Stimulated activated CD4-positive, alpha-beta T cell treated with anti-CD3 and anti-CD28 coated beads, Interleukin-4, amount 100 ng/mL, for 48 hours (primary cell): Measurements from ENCODE around the gene NEU4.
A peak's percentile ranks its signal among the peaks of the same experiment; 100 is the strongest.
"Not testable (repeated sequence)": the region's sequence is repeated elsewhere in the genome, so short reads cannot be mapped to it uniquely, and the experiment has no call there.

Experiments used
- DNase-seq, 2 donors: peaks; one replicate each; pipeline ENCODE4 v3.0.0-alpha.2; 2020; ENCODE audit warnings: low read depth in 2 of 2

NEU4 gene

GRCh38 chr2:241833756-241834526 is 24.9 kb downstream of the NEU4 start:
- DNase-seq, result not testable (repeated sequence)

- no peak for DNase-seq
Observed at GRCh38 chr2:241834527-241835210, 25.7 kb downstream of the NEU4 start.

DNA sequence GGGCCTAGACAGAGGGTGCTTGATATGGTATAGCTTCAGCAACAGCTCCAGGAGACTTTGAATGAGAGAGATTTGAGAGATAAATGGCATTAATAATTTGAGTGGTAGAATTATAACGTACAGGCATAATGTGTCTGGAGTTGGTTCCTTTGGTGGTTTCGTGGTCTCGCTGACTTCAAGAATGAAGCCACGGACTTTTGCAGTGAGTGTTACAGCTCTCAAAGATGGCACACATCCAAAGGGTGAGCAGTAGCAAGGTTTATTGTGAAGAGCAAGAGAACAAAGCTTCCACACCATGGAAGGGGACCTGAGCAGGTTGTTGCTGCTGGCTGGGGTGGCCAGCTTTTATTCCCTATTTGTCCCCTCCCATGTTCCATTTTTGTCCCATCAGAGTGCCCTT is 26.6 kb downstream of the NEU4 start:
- no peak for DNase-seq

GRCh38 chr2:241836292-241836691 is 27.3 kb downstream of the NEU4 start:
- no peak for DNase-seq

GRCh38 chr2:241837197-241837965 is 28.4 kb downstream of the NEU4 start:
- DNase-seq, result no peak

- no peak for DNase-seq
Observed at GRCh38 chr2:241841181-241842066, 32.4 kb downstream of the NEU4 start.

DNA sequence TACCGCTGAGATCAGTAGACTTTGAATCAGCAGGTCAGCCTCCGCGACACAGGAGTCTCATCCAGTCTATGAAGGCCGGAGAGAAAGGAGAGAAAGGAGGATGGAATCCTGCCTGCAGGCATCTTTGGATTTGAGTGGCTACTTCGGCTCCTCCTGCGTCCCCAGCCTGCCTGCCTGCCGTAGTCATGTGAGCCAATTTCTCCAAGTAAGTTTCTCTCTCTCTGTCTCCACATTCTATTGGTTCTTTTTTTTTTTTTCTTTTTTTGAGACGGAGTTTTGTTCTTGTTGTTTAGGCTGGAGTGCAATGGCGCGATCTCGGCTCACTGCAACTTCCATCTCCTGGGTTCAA is 33.0 kb downstream of the NEU4 start:
- DNase-seq, result no peak

DNA sequence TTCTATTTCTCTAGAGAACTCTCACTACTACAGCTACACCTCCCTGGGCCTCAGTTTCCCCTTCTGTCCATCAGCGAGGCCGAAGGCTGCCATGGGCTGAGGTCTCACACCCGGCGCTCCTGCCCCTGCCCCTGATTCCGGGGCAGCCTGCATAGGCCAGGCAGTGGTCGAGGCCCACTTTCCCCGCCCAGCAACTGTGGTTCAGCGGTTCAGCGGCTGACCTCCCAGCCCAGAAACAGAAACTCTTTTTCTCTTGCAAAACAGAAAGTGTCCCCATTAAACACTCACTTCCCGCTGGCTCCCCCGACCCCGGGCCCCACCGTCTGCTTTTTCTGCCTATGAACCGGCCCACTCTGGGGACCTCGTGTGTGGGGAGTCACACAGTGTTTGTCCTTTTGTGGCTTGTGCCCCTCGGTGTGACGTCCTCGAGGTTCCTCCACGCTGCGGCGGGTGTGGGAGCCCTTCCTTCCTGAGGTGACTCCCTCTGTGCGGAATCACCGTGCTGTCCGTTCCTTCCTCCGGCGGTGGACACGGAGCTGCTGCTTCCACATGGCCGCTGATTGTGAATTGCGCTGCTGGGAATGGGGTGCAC is 33.7 kb downstream of the NEU4 start:
- DNase-seq, result peak in 1 of 2 donors; percentile 27

DNA sequence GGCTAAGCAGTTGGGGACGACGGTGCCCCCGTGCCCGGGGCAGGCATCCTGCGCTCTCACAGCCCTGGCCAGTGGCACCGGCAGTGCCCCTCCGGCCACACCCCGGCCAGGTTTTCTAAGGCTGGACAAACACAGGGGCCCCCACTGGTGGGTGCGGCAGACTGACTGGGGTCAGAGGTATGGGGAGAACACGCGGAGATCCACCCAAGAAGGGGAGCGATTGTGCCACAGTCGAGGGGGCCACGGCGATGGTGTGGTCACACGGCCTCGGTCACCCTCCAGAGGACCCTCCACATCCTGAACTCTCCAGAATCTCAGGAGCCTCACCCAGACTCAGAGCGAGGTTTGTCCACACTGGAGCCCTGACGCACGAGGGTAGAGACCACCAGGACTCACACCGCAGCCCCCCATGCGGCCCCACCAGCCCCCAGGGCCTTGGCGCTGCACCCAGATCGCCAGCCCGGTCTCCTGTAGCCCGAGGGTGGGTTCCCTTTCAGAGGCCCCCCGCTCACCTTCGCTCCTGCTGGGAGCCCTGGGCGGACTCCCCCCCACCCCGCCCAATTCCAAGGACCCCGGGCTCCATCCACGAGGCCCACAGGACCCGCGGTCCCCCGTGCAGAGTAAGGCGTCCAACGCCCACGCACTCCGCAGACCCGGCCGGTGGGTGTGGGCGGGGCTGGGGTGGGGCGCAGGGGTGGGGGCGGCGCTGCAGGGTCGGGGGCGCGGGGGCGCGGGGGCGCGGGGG is 34.5 kb downstream of the NEU4 start:
- no peak for DNase-seq

GRCh38 chr2:241844066-241844728 is 35.2 kb downstream of the NEU4 start:
- peak; percentile 77 to 88 for DNase-seq

DNA sequence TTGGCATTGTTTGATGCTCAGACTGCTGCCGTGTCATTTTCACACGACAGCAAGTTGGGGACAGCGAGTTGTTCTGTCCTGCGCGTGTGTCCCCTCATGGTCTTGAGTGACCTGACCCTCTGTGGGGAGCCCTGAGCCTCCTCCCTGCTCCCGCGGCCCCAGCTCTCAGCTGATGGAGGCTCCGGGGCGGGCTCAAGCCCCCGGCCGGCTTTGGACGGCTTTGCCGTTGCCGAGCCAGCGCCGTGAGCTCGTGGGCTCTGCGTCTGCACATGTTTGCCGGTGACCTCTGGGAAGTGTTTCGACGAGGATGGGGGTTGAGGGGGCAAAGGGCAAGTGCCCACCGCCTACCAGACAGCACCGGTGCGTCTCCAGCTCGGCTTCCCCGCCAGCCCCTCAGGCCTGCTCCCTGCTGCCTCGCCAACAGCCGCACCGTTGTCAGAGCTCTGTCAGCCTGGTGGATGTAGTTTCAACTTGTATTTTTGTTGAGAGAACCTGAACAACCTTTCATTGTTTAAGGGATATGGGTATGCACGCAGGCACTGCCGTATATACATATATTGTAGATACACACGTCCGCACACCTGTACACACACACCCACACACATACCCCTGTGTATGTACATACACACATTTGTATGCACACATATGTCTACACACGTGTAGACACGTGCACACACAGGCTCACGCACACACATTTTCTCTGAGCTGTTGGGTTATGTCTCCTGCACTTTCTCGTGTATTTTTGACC is 36.0 kb downstream of the NEU4 start:
- no peak for DNase-seq

DNA sequence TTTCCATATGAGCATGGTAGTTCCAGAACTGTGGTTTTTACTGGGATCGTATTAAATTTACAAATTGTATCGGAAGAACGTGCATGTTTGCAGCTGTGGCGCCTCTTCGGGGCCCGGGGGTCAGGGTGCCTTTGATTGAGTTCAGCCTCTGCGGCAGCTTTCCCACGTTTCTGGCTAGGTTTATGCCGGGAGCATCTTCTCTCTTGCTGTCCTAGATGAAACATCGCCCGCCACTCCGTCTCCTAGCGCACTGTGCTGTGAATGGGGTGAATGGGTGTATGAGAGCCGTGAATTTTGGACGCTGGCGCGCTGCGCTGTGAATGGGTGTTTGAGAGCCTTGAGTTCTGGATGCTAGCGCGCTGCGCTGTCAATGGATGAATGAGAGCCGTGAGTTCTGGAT is 37.4 kb downstream of the NEU4 start:
- DNase-seq, result no peak

DNA sequence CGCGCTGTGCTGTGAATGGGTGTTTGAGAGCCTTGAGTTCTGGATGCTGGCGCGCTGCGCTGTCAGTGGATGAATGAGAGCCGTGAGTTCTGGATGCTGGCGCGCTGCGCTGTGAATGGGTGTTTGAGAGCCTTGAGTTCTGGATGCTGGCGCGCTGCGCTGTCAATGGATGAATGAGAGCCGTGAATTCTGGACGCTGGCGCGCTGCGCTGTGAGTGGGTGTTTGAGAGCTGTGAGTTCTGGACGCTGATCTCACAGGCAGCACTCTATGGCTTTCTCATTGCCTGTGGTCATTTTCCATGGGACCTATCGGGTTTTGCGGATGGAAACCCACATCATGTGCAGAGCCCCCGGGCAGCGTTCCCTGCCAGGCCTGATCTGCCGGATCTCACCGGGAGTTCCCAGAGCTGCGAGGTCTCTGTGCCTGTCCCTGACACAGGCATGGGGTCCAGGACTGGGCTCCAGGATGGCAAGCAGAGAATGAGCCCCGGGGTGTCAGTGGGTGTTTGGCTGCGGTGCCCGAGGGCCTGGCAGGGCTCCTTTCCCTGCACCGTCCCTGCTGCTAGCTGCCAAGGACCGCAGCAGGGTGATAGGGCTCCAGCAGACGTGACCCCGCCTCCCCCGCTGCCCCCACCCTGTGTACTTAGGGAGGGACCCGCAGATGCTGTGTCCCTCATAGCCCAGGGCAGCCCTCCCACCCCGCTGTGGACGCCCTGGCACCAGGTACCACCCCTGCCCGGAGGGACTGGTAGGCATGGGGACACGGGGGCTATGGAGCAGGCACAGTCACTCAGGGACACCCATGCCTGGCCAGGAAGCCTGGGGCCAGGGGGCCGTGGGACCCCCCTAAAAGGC is 40.0 kb downstream of the NEU4 start:
- DNase-seq, result no peak

DNA sequence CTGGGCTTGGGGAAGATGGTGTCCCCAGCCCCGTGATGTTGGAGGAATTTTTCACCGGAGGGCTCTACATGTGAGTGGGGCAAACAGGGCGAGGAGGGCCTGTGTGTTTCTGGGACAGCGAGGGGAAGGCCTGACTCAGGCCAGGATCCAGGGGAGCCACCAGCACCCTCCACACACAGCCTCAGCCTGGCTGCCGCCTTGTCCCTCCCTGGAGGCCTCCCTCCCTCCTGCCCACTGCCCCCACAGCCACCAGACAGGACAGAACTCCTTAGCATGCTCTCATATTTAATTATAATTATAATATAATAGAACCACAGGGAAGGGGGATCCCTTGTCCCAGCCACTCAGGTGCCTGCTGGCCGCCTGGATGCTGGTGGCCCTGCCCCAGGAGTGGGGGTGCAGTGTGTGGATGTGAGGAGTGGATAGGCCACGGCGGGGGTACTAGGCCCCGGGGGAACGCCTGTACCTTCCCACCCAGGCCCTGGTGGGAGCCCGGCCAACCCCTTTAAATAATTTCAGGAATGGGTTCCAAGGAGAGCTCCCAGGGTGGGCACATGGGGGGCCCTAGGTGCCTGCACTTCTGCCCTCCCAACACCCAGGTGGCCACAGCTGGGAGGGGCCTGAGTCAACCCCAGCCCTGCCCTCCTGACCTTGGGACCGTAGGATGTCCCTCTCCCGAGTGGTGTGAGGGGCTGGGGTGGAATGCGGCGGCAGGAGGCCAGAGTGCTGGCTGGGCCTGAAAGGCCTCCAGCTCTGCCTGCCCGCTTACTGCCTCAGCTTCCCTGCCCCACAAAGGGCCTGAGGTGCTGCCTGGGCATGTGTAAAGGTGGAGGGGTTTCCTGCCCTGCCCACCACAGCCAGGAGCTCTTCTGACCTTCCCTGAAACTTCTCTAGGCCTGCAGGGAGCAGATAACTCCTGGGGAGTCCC is 40.9 kb downstream of the NEU4 start:
- no peak for DNase-seq

DNA sequence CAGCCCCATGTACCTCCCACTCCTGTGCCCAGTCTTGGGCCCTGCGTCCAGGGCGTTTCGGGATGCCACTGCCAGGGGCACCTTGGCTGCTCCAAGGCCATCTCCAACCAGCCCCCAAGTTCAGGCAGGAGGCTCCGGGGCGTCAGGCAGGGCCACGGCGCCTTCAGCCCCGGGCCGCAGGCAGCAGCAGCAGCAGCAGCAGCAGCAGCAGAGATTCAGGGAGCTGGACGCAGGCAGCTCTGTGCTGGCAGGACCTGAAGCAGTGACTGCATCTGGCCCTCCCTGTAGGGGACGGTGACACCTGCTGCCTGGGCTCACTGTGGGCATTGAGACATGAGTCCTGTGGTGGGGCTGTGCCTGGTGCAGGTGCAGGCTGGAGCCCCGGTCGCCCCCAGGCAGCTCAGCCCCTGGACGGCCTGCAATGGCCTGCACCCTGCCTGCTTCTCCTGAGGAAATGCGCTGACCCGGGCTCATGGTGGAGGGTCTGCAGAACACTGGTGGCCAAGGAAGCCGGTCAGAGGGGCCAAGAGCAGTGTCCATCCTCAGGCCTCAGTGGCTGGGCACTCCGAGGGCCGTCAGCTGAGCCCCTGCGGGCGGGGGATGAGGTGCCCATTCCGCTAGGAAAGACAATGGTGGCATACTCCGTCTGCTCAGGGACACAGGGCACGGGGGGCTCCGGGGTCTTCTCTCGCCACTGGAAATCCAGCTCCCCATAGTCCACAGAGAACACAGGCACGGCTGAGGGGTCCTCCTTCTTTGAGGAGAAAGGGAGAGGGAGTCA is 41.7 kb downstream of the NEU4 start:
- DNase-seq, result no peak

GRCh38 chr2:241851325-241852115 is 42.5 kb downstream of the NEU4 start:
- DNase-seq, result no peak
